HCT116 (cell line): ENCODE results near the gene USP36. TPM values are rescaled to one million over a fixed set of nuclear protein-coding genes. Genes with fewer than 3 reads are reported as not detected.
A peak's percentile ranks its signal among the peaks of the same experiment; 100 is the strongest.

Experiments
- ATAC-seq: fragments of 200-7000 bp; cut with Tn5 transposase; 2 replicates; pipeline ENCODE4 v1.9.1; 2020; ENCODE audit warnings: mild to moderate bottlenecking, moderate library complexity
- BruUV-seq: library from RNA; stranded (reverse); fragments of 400-500 nt; replicated peaks from 2 replicates; lab custom pipeline; 2021; lab: Mats Ljungman, UMichigan
- CTCF ChIA-PET: fragments of 300-600 bp; sonication (Branson Sonifier 250); formaldehyde crosslinking; loops from one replicate; lab custom pipeline; 2021; ENCODE audit warnings: antibody characterized with exemption; lab: Charles Lee
- POLR2A ChIA-PET: fragments of 300-600, 350-600 bp; sonication (Branson Sonifier 250); formaldehyde crosslinking; loops from one replicate; lab custom pipeline; 2021; ENCODE audit warnings: antibody characterized with exemption; lab: Charles Lee
- RAD21 ChIA-PET, 2 experiments: fragments of 300-600 bp; sonication (Branson Sonifier 250); formaldehyde crosslinking; loops; one replicate each; lab custom pipeline; 2023; ENCODE audit warnings: low total read pairs in 2 of 2; ENCODE audit not compliant: uncharacterized antibody in 2 of 2, unreplicated experiment in 2 of 2, low non-redundant PET in 1 of 2; lab: Charles Lee
- DNase-seq: peaks from one replicate; pipeline ENCODE4 v3.0.0-alpha.2; 2010; ENCODE audit warnings: low read depth, low spot score
- H2AFZ ChIP-seq: fragments of 200-600 bp; shearing (Covaris generic), sonication (generic); 2 replicates; pipeline ENCODE4 v1.6.1; 2017; ENCODE audit warnings: low read depth, mixed run types, mixed read lengths, antibody characterized with exemption, low read length; ENCODE audit not compliant: poor library complexity, severe bottlenecking
- H3K27ac ChIP-seq: 2 replicates; pipeline ENCODE4 v1.5.1; 2012; ENCODE audit warnings: low read depth, low read length
- H3K27me3 ChIP-seq: fragments of 200-600 bp; sonication (generic); 2 replicates; pipeline ENCODE4 v1.6.1; 2016; ENCODE audit warnings: mixed run types, low read length, mixed read lengths; ENCODE audit not compliant: insufficient read depth
- H3K36me3 ChIP-seq, 2 experiments: fragments of 200-500 bp in 1 of 2; fragments of 200-600 bp in 1 of 2; sonication (Bioruptor generic) in 1 of 2; sonication (generic) in 1 of 2; 2 replicates each; pipeline versions ENCODE4 v1.5.1 to v1.6.1; 2014 to 2016; ENCODE audit warnings: low read length in 2 of 2, inconsistent platforms in 1 of 2, mixed read lengths in 1 of 2, mixed run types in 1 of 2; ENCODE audit not compliant: insufficient read depth in 2 of 2, control insufficient read depth in 1 of 2
- H3K4me1 ChIP-seq, 2 experiments: fragments of 200-600 bp in 1 of 2; sonication (generic) in 1 of 2; 2 replicates each; pipeline versions ENCODE4 v1.5.1 to v1.6.1; 2012 to 2017; ENCODE audit warnings: low read length in 2 of 2, inconsistent platforms in 1 of 2, mild to moderate bottlenecking in 1 of 2, mixed read lengths in 1 of 2, mixed run types in 1 of 2, moderate library complexity in 1 of 2; ENCODE audit not compliant: insufficient read depth in 2 of 2, control insufficient read depth in 1 of 2
- H3K4me2 ChIP-seq: fragments of 200-600 bp; sonication (generic); 2 replicates; pipeline ENCODE4 v1.6.1; 2017; ENCODE audit warnings: mixed run types, low read length, mixed read lengths
- H3K4me3 ChIP-seq, 2 experiments: fragments of 200-600 bp in 1 of 2; sonication (generic) in 1 of 2; replicated peaks in 1 of 2; 2 replicates each; pipeline ENCODE4 v1.5.1; 2011 to 2016; ENCODE audit warnings: low read length in 2 of 2, control low read depth in 1 of 2, low read depth in 1 of 2, mild to moderate bottlenecking in 1 of 2, mixed read lengths in 1 of 2, mixed run types in 1 of 2
- H3K79me2 ChIP-seq: fragments of 200-600 bp; sonication (generic); 2 replicates; pipeline ENCODE4 v1.6.1; 2017; ENCODE audit warnings: mild to moderate bottlenecking, mixed run types, low read length, moderate library complexity, mixed read lengths; ENCODE audit not compliant: insufficient read depth
- H3K9ac ChIP-seq: fragments of 200-600 bp; sonication (generic); 2 replicates; pipeline ENCODE4 v1.6.1; 2016; ENCODE audit warnings: low read length, mixed read lengths
- H3K9me2 ChIP-seq: fragments of 200-600 bp; sonication (generic), shearing (Covaris generic); 2 replicates; pipeline ENCODE4 v1.6.1; 2017; ENCODE audit warnings: mixed run types, mild to moderate bottlenecking, moderate library complexity; ENCODE audit not compliant: insufficient read depth
- H3K9me3 ChIP-seq, 2 experiments: fragments of 200-500 bp in 1 of 2; fragments of 200-600 bp in 1 of 2; sonication (Bioruptor generic) in 1 of 2; sonication (generic) in 1 of 2; 2 replicates each; pipeline ENCODE4 v1.6.1; 2014 to 2017; ENCODE audit warnings: low read length in 2 of 2, mixed read lengths in 2 of 2, inconsistent platforms in 1 of 2, low read depth in 1 of 2, mild to moderate bottlenecking in 1 of 2, mixed run types in 1 of 2, moderate library complexity in 1 of 2; ENCODE audit not compliant: control insufficient read depth in 1 of 2, insufficient read depth in 1 of 2
- H4K20me1 ChIP-seq: fragments of 200-600 bp; sonication (generic), shearing (Covaris generic); 2 replicates; pipeline ENCODE4 v1.6.1; 2017; ENCODE audit warnings: mixed run types, mild to moderate bottlenecking, moderate library complexity; ENCODE audit not compliant: insufficient read depth
- CBX3 ChIP-seq: IDR thresholded peaks from 2 replicates; pipeline ENCODE4 v1.6.1; 2012; ENCODE audit warnings: low read depth
- CEBPB ChIP-seq: IDR thresholded peaks from 2 replicates; pipeline ENCODE4 v1.6.1; 2012; ENCODE audit warnings: low read depth
- EGR1 ChIP-seq: IDR thresholded peaks from 2 replicates; pipeline ENCODE4 v1.6.1; 2012; ENCODE audit warnings: low read depth
- ELF1 ChIP-seq: IDR thresholded peaks from 2 replicates; pipeline ENCODE4 v1.6.1; 2012; ENCODE audit warnings: low read depth, borderline replicate concordance
- POLR2AphosphoS5 ChIP-seq: IDR thresholded peaks from 2 replicates; pipeline ENCODE4 v1.6.1; 2011; ENCODE audit warnings: mild to moderate bottlenecking, low read depth, low read length, moderate library complexity
- SP1 ChIP-seq: IDR thresholded peaks from 2 replicates; pipeline ENCODE4 v1.6.1; 2012; ENCODE audit warnings: low read depth
- SRF ChIP-seq: IDR thresholded peaks from 2 replicates; pipeline ENCODE4 v1.6.1; 2012; ENCODE audit warnings: low read depth
- TCF7L2 ChIP-seq: IDR thresholded peaks from 2 replicates; pipeline ENCODE4 v1.7.0; 2011; ENCODE audit warnings: borderline replicate concordance, inconsistent platforms; ENCODE audit not compliant: insufficient read depth, insufficient read length; ENCODE audit errors: extremely low read depth
- YY1 ChIP-seq: IDR thresholded peaks from 2 replicates; pipeline ENCODE4 v1.6.1; 2011; ENCODE audit warnings: low read length, low read depth, moderate library complexity, mild to moderate bottlenecking; ENCODE audit not compliant: insufficient replicate concordance; ENCODE audit errors: extremely low read depth
- ZFX ChIP-seq: fragments of 450-650 bp; IDR thresholded peaks from 2 replicates; pipeline ENCODE4 v1.6.1; 2017
- intact Hi-C: fragments of 100-400 bp; cut with micrococcal nuclease; formaldehyde crosslinking; loops from 2 replicates; pipeline ENCODE4 v1.10.0; 2022
- total RNA-seq: library from RNA; stranded (reverse); gene quantifications from one replicate; pipeline ENCODE4 v1.2.1, GENCODE V29; 2021; ENCODE audit not compliant: unreplicated experiment
- TF ChIP-seq, protein P1 (sequence below): IDR thresholded peaks from 2 replicates; pipeline ENCODE4 v1.6.1; 2012
- TF ChIP-seq, protein P2 (sequence below), 3 experiments: fragments of 200-600 bp in 1 of 3; sonication (generic) in 1 of 3; IDR thresholded peaks in 2 of 3; conservative IDR thresholded peaks in 1 of 3; 2 replicates each; pipeline ENCODE4 v1.5.1; 2012 to 2017; ENCODE audit warnings: low read depth in 2 of 3, low read length in 2 of 3, antibody characterized with exemption in 1 of 3, borderline replicate concordance in 1 of 3, control low read depth in 1 of 3, mild to moderate bottlenecking in 1 of 3, mixed read lengths in 1 of 3, mixed run types in 1 of 3, moderate library complexity in 1 of 3; ENCODE audit not compliant: insufficient read depth in 1 of 3
- TF ChIP-seq, protein P3 (sequence below): IDR thresholded peaks from 2 replicates; pipeline ENCODE4 v1.6.1; 2012; ENCODE audit warnings: low read depth
- TF ChIP-seq, protein P4 (sequence below): IDR thresholded peaks from 2 replicates; pipeline ENCODE4 v1.6.1; 2011; ENCODE audit warnings: mild to moderate bottlenecking, low read length, moderate library complexity; ENCODE audit not compliant: insufficient replicate concordance; ENCODE audit errors: extremely low read depth
- TF ChIP-seq, protein P5 (sequence below): IDR thresholded peaks from 2 replicates; pipeline ENCODE4 v1.6.1; 2012

Gene USP36
- total RNA-seq, 1 experiment from 2014 or later: 104 TPM

DNA sequence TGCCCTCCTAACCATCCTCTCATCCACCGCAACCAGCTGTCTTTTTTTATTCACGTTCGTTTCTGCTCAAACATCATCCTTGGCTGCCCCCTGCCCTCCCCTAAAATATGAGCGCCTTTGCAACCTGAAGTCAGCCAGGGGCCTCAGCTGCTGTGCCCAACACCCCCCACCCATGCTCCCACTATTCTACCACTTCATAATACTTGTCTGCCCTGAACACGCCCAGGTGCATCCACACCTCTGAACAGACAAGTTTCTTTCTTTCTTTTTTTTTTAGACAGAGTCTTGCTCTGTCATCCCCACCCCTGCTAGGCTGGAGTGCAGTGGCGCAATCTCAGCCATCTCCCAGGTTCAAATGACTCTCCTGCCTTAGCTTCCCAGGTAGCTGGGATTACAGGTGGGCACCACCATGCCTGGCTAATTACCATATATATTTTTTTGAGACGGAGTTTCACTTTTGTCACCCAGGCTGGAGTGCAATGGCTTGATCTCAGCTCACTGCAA lies 35.5 kb upstream of the USP36 start:
- ChIA-PET POLR2A (no interaction called here), CTCF (interaction anchor here (6.0 kb wide), 1 partner anchor 10 kb away, joined by 55 read pairs; no protein-coding TSS in a partner anchor), RAD21 (interaction anchor here in 1 of 2 experiments (1.9 kb wide), 1 partner anchor 11 kb away, joined by 6 read pairs; no protein-coding TSS in a partner anchor)
- H3K27ac ChIP-seq: peak overlapping the region; percentile 15; the same call in 1 of the 2 replicates
- H3K79me2 ChIP-seq: peaks cover under 1% of the 10 kb centered on the region; the same call in 1 of the 2 replicates
- TF ChIP-seq YY1 (no peak), CEBPB (no peak), ZFX (no peak), SP1 (no peak), ELF1 (no peak), CBX3 (no peak), TCF7L2 (no peak), POLR2AphosphoS5 (no peak), EGR1 (no peak), SRF (no peak)
- TF ChIP-seq, protein P1, sequence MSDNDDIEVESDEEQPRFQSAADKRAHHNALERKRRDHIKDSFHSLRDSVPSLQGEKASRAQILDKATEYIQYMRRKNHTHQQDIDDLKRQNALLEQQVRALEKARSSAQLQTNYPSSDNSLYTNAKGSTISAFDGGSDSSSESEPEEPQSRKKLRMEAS: no peak
- TF ChIP-seq, protein P2, sequence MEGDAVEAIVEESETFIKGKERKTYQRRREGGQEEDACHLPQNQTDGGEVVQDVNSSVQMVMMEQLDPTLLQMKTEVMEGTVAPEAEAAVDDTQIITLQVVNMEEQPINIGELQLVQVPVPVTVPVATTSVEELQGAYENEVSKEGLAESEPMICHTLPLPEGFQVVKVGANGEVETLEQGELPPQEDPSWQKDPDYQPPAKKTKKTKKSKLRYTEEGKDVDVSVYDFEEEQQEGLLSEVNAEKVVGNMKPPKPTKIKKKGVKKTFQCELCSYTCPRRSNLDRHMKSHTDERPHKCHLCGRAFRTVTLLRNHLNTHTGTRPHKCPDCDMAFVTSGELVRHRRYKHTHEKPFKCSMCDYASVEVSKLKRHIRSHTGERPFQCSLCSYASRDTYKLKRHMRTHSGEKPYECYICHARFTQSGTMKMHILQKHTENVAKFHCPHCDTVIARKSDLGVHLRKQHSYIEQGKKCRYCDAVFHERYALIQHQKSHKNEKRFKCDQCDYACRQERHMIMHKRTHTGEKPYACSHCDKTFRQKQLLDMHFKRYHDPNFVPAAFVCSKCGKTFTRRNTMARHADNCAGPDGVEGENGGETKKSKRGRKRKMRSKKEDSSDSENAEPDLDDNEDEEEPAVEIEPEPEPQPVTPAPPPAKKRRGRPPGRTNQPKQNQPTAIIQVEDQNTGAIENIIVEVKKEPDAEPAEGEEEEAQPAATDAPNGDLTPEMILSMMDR (IDR thresholded peaks at IDR 0.05 in 2 of 3, conservative IDR thresholded peaks at IDR 0.05 in 1 of 3; ENCODE audit: borderline replicate concordance in 1 of 3, insufficient read depth in 1 of 3, low read depth in 2 of 3, low read length in 2 of 3): no peak
- TF ChIP-seq, protein P3, sequence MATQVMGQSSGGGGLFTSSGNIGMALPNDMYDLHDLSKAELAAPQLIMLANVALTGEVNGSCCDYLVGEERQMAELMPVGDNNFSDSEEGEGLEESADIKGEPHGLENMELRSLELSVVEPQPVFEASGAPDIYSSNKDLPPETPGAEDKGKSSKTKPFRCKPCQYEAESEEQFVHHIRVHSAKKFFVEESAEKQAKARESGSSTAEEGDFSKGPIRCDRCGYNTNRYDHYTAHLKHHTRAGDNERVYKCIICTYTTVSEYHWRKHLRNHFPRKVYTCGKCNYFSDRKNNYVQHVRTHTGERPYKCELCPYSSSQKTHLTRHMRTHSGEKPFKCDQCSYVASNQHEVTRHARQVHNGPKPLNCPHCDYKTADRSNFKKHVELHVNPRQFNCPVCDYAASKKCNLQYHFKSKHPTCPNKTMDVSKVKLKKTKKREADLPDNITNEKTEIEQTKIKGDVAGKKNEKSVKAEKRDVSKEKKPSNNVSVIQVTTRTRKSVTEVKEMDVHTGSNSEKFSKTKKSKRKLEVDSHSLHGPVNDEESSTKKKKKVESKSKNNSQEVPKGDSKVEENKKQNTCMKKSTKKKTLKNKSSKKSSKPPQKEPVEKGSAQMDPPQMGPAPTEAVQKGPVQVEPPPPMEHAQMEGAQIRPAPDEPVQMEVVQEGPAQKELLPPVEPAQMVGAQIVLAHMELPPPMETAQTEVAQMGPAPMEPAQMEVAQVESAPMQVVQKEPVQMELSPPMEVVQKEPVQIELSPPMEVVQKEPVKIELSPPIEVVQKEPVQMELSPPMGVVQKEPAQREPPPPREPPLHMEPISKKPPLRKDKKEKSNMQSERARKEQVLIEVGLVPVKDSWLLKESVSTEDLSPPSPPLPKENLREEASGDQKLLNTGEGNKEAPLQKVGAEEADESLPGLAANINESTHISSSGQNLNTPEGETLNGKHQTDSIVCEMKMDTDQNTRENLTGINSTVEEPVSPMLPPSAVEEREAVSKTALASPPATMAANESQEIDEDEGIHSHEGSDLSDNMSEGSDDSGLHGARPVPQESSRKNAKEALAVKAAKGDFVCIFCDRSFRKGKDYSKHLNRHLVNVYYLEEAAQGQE: no peak
- TF ChIP-seq, protein P4, sequence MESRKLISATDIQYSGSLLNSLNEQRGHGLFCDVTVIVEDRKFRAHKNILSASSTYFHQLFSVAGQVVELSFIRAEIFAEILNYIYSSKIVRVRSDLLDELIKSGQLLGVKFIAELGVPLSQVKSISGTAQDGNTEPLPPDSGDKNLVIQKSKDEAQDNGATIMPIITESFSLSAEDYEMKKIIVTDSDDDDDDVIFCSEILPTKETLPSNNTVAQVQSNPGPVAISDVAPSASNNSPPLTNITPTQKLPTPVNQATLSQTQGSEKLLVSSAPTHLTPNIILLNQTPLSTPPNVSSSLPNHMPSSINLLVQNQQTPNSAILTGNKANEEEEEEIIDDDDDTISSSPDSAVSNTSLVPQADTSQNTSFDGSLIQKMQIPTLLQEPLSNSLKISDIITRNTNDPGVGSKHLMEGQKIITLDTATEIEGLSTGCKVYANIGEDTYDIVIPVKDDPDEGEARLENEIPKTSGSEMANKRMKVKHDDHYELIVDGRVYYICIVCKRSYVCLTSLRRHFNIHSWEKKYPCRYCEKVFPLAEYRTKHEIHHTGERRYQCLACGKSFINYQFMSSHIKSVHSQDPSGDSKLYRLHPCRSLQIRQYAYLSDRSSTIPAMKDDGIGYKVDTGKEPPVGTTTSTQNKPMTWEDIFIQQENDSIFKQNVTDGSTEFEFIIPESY: no peak
- TF ChIP-seq, protein P5, sequence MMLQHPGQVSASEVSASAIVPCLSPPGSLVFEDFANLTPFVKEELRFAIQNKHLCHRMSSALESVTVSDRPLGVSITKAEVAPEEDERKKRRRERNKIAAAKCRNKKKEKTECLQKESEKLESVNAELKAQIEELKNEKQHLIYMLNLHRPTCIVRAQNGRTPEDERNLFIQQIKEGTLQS: no peak
- no peaks in the 10 kb centered on the region for H3K9me3 ChIP-seq
- H2AFZ ChIP-seq: no peak overlapping the region
- DNase-seq (no peak), ATAC-seq (peak; percentile 10; the same call in 1 of the 2 replicates)
- H3K27me3 ChIP-seq: no peaks in the 10 kb centered on the region
- H4K20me1 ChIP-seq: no peaks in the 10 kb centered on the region
- BruUV-seq: no TSS peak
- peak overlapping the region; percentile 54 for H3K9ac ChIP-seq
- H3K36me3 ChIP-seq: no peaks in the 10 kb centered on the region
- no peaks in the 10 kb centered on the region for H3K9me2 ChIP-seq
- H3K4me3 ChIP-seq: peak overlapping the region in 1 of 2 experiments; percentile 13; a peak in 1 of 4 replicates
- intact Hi-C loops: no loop called here
- peak overlapping the region; percentile 62 for H3K4me2 ChIP-seq
- H3K4me1 ChIP-seq: peaks cover 15 to 66% of the 10 kb centered on the region in 2 experiments
